ENCODE data around the gene KCNT2. TPM values are rescaled to one million over a fixed set of nuclear protein-coding genes. Genes with fewer than 3 reads are reported as not detected.

Gene KCNT2
- polyA plus RNA-seq, 2 of the 4 experiments (the other 2 are of a cell fraction), result 0.14 to 1.7 TPM

- TF ChIP-seq, protein P1, sequence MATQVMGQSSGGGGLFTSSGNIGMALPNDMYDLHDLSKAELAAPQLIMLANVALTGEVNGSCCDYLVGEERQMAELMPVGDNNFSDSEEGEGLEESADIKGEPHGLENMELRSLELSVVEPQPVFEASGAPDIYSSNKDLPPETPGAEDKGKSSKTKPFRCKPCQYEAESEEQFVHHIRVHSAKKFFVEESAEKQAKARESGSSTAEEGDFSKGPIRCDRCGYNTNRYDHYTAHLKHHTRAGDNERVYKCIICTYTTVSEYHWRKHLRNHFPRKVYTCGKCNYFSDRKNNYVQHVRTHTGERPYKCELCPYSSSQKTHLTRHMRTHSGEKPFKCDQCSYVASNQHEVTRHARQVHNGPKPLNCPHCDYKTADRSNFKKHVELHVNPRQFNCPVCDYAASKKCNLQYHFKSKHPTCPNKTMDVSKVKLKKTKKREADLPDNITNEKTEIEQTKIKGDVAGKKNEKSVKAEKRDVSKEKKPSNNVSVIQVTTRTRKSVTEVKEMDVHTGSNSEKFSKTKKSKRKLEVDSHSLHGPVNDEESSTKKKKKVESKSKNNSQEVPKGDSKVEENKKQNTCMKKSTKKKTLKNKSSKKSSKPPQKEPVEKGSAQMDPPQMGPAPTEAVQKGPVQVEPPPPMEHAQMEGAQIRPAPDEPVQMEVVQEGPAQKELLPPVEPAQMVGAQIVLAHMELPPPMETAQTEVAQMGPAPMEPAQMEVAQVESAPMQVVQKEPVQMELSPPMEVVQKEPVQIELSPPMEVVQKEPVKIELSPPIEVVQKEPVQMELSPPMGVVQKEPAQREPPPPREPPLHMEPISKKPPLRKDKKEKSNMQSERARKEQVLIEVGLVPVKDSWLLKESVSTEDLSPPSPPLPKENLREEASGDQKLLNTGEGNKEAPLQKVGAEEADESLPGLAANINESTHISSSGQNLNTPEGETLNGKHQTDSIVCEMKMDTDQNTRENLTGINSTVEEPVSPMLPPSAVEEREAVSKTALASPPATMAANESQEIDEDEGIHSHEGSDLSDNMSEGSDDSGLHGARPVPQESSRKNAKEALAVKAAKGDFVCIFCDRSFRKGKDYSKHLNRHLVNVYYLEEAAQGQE (IDR thresholded peaks at IDR 0.05), result no peak
- TF ChIP-seq EP300 (IDR thresholded peaks at IDR 0.05), result no peak
- TF ChIP-seq NR3C1 (IDR thresholded peaks at IDR 0.05), result no peak
Measured at GRCh38 chr1:196418772-196419171, 189.5 kb downstream of the KCNT2 start (continued).

GRCh38 chr1:196415978-196416377 is 192.3 kb downstream of the KCNT2 start:
- DNase-seq (ENCODE audit: low read depth in 1 of 2, low spot score in 1 of 2), result no peak
- no peak for FAIRE-seq
- no peak for ATAC-seq
- WGBS (ENCODE audit: missing lambda C conversion rate), result 89% methylated on average over 1 of the region's 1 CpG
- ChIA-PET CTCF (no interaction called here), POLR2A (no interaction called here)
- TF ChIP-seq, protein P2, sequence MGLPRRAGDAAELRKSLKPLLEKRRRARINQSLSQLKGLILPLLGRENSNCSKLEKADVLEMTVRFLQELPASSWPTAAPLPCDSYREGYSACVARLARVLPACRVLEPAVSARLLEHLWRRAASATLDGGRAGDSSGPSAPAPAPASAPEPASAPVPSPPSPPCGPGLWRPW (IDR thresholded peaks at IDR 0.05), result no peak
- TF ChIP-seq JUNB (IDR thresholded peaks at IDR 0.05), result no peak
- TF ChIP-seq ZC3H11A (IDR thresholded peaks at IDR 0.05), result no peak
- TF ChIP-seq ZFP36 (IDR thresholded peaks at IDR 0.05; ENCODE audit: borderline replicate concordance, partially characterized antibody), result no peak
- TF ChIP-seq RARB (CRISPR knock-in tag; IDR thresholded peaks at IDR 0.05), result no peak
- no peaks in the 10 kb centered on the region; the same call in 2 of the 3 replicates for H3K9me3 ChIP-seq
- H3K4me2 ChIP-seq, result no peak overlapping the region
- H3K4me1 ChIP-seq, result no peaks in the 10 kb centered on the region
- H3K4me3 ChIP-seq, result no peak overlapping the region
- H3K27ac ChIP-seq, result no peak overlapping the region

- POLR2A ChIA-PET, result no interaction called here
- H3K4me3 ChIP-seq, result no peak overlapping the region
- DNase-seq (ENCODE audit: low read depth in 1 of 2, low spot score in 1 of 2) (no peak), FAIRE-seq (no peak), ATAC-seq (no peak)
- H3K27ac ChIP-seq, result no peak overlapping the region
- no peak overlapping the region for H3K4me2 ChIP-seq
- 53% methylated on average over 2 of the region's 2 CpGs for WGBS (ENCODE audit: missing lambda C conversion rate)
- H3K4me1 ChIP-seq, result peaks cover 12% of the 10 kb centered on the region
- CTCF ChIA-PET, result no interaction called here
- TF ChIP-seq HOXB13 (CRISPR knock-in tag; IDR thresholded peaks at IDR 0.05; ENCODE audit: low read depth) (no peak), EHMT2 (IDR thresholded peaks at IDR 0.05; ENCODE audit: low read depth) (no peak), CBX8 (IDR thresholded peaks at IDR 0.05) (no peak), JUNB (IDR thresholded peaks at IDR 0.05) (no peak), RAD21 (conservative IDR thresholded peaks at IDR 0.05 in 1 of 2, IDR thresholded peaks at IDR 0.05 in 1 of 2) (no peak), HEYL (CRISPR knock-in tag; IDR thresholded peaks at IDR 0.05) (no peak), HMGXB4 (CRISPR knock-in tag; IDR thresholded peaks at IDR 0.05; ENCODE audit: borderline replicate concordance) (no peak), SREBF2 (IDR thresholded peaks at IDR 0.05) (no peak), CBX2 (IDR thresholded peaks at IDR 0.05; ENCODE audit: borderline replicate concordance, low read depth) (no peak)
- TF ChIP-seq, protein P3, sequence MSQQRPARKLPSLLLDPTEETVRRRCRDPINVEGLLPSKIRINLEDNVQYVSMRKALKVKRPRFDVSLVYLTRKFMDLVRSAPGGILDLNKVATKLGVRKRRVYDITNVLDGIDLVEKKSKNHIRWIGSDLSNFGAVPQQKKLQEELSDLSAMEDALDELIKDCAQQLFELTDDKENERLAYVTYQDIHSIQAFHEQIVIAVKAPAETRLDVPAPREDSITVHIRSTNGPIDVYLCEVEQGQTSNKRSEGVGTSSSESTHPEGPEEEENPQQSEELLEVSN (IDR thresholded peaks at IDR 0.05; ENCODE audit: borderline replicate concordance, low read depth), result no peak
- TF ChIP-seq, protein P1 (IDR thresholded peaks at IDR 0.05), result no peak
- TF ChIP-seq, protein P2 (IDR thresholded peaks at IDR 0.05), result no peak
- no peaks in the 10 kb centered on the region; the same call in 2 of the 3 replicates for H3K9me3 ChIP-seq
Measured at GRCh38 chr1:196412326-196412725, 195.9 kb downstream of the KCNT2 start.

Data from A549 (cell line).